GM23338 (cell line): ENCODE measurements around the gene ZDHHC8.

Experiments
- CREB1 ChIP-seq: fragments of 250-450 bp; sonication (Bioruptor Pico); IDR thresholded peaks from 2 replicates; pipeline ENCODE4 v1.5.0; 2020; ENCODE audit warnings: low read depth, mild to moderate bottlenecking, moderate library complexity
- ETS1 ChIP-seq: IDR thresholded peaks from 2 replicates; pipeline ENCODE4 v1.6.1; 2016; ENCODE audit warnings: antibody characterized with exemption
- EZH2 ChIP-seq: fragments of 200-600 bp; sonication (generic); IDR thresholded peaks from one replicate; pipeline ENCODE4 v1.8.0; 2017; ENCODE audit warnings: antibody characterized with exemption, mild to moderate bottlenecking, low read depth; ENCODE audit not compliant: unreplicated experiment
- EZH2phosphoT487 ChIP-seq: fragments of 200-600 bp; sonication (generic); IDR thresholded peaks from one replicate; pipeline ENCODE4 v1.8.1; 2018; ENCODE audit warnings: antibody characterized with exemption; ENCODE audit not compliant: unreplicated experiment
- JUNB ChIP-seq: IDR thresholded peaks from one replicate; pipeline ENCODE4 v1.6.1; 2016; ENCODE audit warnings: antibody characterized with exemption; ENCODE audit not compliant: unreplicated experiment
- NANOG ChIP-seq: IDR thresholded peaks from 2 replicates; pipeline ENCODE4 v1.6.1; 2016; ENCODE audit warnings: antibody characterized with exemption, borderline replicate concordance
- POLR2AphosphoS5 ChIP-seq: IDR thresholded peaks from 2 replicates; pipeline ENCODE4 v1.6.1; 2016; ENCODE audit warnings: antibody characterized with exemption, low read depth
- ZNF114 ChIP-seq: fragments of 250-450 bp; sonication (Bioruptor Pico); IDR thresholded peaks from 2 replicates; pipeline ENCODE4 v1.5.0; 2020; ENCODE audit warnings: mild to moderate bottlenecking, moderate library complexity
- TF ChIP-seq, protein P1 (sequence below), 2 experiments: fragments of 200-600 bp in 1 of 2; sonication (generic) in 1 of 2; conservative IDR thresholded peaks; 2 replicates each; pipeline versions ENCODE4 v1.5.1 to v1.6.1; 2016 to 2017; ENCODE audit warnings: antibody characterized with exemption in 2 of 2, low read depth in 2 of 2, mild to moderate bottlenecking in 2 of 2, moderate library complexity in 1 of 2
- TF ChIP-seq, protein P2 (sequence below): IDR thresholded peaks from one replicate; pipeline ENCODE4 v1.6.1; 2018; ENCODE audit warnings: antibody characterized with exemption; ENCODE audit not compliant: unreplicated experiment

- TF ChIP-seq, protein P1, sequence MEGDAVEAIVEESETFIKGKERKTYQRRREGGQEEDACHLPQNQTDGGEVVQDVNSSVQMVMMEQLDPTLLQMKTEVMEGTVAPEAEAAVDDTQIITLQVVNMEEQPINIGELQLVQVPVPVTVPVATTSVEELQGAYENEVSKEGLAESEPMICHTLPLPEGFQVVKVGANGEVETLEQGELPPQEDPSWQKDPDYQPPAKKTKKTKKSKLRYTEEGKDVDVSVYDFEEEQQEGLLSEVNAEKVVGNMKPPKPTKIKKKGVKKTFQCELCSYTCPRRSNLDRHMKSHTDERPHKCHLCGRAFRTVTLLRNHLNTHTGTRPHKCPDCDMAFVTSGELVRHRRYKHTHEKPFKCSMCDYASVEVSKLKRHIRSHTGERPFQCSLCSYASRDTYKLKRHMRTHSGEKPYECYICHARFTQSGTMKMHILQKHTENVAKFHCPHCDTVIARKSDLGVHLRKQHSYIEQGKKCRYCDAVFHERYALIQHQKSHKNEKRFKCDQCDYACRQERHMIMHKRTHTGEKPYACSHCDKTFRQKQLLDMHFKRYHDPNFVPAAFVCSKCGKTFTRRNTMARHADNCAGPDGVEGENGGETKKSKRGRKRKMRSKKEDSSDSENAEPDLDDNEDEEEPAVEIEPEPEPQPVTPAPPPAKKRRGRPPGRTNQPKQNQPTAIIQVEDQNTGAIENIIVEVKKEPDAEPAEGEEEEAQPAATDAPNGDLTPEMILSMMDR (conservative IDR thresholded peaks at IDR 0.05; ENCODE audit: low read depth in 2 of 2): no peak
- TF ChIP-seq POLR2AphosphoS5 (no peak), JUNB (no peak), EZH2phosphoT487 (no peak), EZH2 (no peak), ETS1 (no peak), NANOG (no peak), CREB1 (no peak), ZNF114 (no peak)
- TF ChIP-seq, protein P2, sequence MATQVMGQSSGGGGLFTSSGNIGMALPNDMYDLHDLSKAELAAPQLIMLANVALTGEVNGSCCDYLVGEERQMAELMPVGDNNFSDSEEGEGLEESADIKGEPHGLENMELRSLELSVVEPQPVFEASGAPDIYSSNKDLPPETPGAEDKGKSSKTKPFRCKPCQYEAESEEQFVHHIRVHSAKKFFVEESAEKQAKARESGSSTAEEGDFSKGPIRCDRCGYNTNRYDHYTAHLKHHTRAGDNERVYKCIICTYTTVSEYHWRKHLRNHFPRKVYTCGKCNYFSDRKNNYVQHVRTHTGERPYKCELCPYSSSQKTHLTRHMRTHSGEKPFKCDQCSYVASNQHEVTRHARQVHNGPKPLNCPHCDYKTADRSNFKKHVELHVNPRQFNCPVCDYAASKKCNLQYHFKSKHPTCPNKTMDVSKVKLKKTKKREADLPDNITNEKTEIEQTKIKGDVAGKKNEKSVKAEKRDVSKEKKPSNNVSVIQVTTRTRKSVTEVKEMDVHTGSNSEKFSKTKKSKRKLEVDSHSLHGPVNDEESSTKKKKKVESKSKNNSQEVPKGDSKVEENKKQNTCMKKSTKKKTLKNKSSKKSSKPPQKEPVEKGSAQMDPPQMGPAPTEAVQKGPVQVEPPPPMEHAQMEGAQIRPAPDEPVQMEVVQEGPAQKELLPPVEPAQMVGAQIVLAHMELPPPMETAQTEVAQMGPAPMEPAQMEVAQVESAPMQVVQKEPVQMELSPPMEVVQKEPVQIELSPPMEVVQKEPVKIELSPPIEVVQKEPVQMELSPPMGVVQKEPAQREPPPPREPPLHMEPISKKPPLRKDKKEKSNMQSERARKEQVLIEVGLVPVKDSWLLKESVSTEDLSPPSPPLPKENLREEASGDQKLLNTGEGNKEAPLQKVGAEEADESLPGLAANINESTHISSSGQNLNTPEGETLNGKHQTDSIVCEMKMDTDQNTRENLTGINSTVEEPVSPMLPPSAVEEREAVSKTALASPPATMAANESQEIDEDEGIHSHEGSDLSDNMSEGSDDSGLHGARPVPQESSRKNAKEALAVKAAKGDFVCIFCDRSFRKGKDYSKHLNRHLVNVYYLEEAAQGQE: no peak
These were observed 44.0 kb upstream of the ZDHHC8 start for GRCh38 chr22:20087319-20088262.
